NCI-H2081 treated with DMSO at 0.1 percent for 48 hours (cell line): ENCODE measurements around the gene UBTF.

ENCODE experiments used
- DNase-seq: peaks from one replicate; lab custom pipeline; 2025; lab: John Stamatoyannopoulos, UW

UBTF gene

GRCh38 chr17:44167181-44167861 is 52.2 kb downstream of the UBTF start:
- no peak for DNase-seq

- DNase-seq, result no peak
These were observed 55.0 kb downstream of the UBTF start for GRCh38 chr17:44164476-44164875.

- DNase-seq, result no peak
These were observed 59.8 kb downstream of the UBTF start for GRCh38 chr17:44159519-44160210.

- no peak for DNase-seq
These were observed 64.0 kb downstream of the UBTF start for GRCh38 chr17:44155488-44155887.
